Midbrain (tissue), 1 donor: ENCODE results near the gene CTDSP2.
"Not testable (repeated sequence)": the region's sequence is repeated elsewhere in the genome, so short reads cannot be mapped to it uniquely, and the experiment has no call there.

ENCODE experiments used
- DNase-seq: peaks from one replicate; lab custom pipeline; 2025; lab: John Stamatoyannopoulos, UW

Gene CTDSP2

DNA sequence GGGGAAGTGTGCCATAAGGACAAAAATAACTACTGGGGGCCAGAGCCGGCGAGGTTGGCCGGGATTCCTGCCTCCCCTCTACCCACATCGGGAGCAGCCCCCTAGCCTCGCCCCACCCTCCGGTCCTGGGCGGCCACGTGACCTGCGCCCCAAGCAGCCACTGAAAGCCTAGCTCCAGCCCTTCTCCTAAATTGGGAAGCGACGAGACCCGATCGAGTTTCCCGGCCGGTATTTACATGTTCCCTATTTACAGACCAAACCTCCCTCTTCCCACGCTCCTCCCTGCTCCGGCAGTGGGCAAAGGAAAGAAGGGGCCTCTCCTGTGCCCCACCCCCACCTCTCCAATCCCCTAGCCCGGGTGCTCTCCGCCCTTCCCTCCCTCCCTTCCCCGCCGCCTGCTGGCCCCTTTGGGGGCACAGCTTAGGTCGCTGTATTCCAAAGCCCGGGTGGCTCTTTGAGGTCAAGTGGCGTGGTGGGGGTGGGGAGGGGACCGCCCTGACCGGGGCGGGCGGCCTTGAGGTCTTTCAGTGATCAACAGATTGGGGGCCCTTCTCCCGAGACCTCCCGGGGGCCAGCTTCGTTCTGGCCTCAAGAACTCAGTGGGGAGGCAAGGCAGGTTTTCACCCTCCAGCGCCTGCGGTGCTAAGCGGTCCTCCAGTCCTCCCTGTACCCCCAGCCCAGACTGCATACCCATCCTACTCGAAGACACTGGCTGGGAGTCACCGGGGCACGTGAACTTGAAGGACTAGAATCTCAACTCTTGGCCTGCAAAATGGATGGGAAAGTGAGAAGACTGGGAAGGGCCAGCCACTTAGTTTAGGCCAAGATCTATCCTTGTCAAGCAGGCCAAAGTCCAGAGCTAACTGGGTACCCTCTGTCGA, 6.3 kb upstream of the CTDSP2 start:
- DNase-seq = peak; percentile 31

DNA sequence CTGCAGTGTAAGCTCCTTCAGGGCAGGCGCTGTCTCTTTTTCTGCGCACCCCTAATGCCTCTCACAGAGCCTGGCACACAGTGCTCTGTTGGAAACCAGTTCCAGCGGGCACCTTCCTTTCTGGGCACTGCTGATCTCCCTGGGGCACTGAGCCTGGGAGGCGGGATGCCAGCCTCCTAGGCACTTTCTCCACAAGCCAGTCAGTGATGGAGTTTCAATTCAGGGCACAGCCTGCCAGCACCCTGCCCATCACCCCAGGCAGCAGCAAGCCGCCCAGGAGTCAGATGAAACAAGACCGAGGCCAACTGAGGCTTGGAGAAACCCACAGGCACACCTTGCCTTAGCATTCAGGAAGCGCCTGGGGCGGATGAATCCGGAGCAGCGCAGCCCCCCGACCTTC, 5.7 kb upstream of the CTDSP2 start:
- peak; percentile 36 for DNase-seq

DNA sequence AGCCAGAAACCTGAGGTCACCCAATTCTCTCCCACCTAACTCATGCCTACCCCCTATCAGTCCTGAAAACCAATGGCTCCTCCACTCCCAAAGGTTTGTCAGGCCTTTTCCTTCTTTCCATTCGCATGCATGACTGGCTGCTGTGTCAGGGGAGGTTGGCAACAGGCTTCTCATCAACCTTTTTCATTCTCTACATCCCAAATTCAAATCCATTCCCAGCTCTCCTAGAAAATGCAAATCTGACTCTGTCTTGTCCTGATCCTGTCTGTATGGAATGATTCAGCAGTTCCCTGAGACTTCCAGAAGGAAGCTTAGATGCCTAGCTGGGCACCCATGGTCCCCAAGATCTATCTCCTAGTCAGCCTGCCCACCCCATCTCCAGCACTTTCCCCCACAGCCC, 5.0 kb upstream of the CTDSP2 start:
- no peak for DNase-seq

DNA sequence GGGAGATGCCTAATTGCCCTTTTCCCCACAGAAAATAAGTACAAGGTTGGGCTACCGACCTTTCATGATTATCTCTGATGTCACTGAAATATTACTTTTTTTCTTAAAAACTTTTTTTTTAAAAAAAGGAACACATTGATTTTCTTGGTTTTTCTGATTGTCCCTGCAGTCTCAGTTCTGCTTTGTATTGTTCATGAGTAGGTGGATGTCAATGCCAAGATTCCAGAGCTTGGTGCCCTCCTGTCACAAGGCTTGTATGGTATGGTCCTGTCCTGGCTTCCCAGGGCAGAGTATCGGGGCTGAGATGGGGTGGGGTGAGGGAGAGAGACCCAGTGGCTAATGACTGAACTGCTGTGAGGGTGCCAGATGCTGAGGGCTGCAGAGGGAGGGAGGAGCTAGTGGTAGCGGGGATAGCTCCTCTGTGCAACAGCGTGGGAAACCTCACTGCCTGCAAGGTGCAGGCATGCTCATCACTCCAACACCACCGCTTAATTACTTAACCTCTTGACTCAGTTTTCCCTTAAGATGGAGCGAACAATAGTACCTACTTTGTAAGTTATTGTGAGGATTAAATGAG, 4.4 kb upstream of the CTDSP2 start:
- DNase-seq = no peak

DNA sequence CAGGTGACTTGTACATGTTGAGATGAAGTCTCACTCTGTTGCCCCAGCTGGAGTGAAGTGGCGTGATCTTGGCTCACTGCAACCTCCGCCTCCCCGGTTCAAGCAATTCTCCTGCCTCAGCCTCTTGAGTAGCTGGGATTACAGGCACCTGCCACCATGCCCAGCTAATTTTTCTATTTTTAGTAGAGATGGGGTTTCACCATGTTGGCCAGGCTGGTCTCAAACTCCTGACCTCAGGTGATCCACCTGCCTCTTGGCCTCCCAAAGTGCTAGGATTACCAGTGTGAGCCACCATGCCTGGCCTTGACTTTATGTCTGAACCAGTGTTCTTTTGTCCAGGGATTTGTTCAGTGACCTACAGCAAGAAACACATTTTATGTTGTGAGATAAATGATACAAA, 2.9 kb upstream of the CTDSP2 start:
- not testable (repeated sequence) for DNase-seq

DNA sequence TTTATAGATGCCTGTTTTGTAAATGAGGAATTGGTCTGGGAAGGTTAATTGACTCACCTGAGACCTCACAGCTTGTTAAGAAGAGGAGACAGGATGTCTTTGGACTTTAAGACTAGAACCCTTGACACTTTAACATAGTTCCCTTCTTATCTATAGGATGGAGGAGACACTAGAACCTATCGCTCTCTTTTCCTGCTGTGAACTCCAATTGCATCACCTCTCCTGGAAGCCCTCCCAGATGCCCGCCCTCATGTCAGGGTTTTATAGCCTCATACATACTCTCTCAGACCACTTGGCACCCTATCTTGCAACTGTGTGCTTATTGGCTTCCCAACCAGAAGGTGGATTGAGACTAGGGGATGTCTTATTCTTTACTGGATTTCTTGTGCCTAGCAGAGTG, 2.5 kb upstream of the CTDSP2 start:
- DNase-seq = no peak

DNA sequence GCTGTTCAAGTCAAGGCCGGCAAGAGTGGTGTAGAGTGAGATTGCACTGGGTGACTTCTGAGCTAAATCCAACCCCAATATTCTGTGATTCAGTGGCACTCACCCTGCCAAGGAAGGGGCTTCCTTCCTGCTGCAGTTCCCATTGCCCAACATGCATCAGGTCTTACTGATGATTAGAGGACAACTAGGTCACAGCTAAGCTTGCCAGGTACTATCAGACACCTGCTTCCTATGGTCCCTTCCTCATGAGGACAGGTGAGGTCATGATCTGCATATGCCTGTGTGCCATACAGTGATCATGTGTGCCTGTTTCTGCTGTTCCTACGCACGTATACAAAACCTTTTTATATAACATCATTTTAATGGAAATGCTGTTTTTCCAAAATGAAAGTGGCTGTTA, 1.7 kb upstream of the CTDSP2 start:
- no peak for DNase-seq

DNA sequence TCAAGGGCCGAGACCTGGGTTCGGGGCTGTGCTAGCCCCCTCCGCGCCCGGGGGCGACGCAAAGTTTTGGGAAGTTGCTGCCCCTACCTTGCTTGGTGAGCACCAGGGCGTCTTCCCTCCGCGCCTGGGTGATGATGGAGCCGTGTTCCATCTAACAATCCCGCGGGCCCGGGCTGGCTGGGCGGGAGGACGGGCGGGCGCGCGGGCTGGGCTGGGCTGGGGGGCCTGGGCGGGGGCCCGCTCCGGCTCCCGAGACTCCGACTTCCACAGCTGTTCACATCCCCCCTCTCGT, 298 bp downstream of the CTDSP2 start:
- no peak for DNase-seq

DNA sequence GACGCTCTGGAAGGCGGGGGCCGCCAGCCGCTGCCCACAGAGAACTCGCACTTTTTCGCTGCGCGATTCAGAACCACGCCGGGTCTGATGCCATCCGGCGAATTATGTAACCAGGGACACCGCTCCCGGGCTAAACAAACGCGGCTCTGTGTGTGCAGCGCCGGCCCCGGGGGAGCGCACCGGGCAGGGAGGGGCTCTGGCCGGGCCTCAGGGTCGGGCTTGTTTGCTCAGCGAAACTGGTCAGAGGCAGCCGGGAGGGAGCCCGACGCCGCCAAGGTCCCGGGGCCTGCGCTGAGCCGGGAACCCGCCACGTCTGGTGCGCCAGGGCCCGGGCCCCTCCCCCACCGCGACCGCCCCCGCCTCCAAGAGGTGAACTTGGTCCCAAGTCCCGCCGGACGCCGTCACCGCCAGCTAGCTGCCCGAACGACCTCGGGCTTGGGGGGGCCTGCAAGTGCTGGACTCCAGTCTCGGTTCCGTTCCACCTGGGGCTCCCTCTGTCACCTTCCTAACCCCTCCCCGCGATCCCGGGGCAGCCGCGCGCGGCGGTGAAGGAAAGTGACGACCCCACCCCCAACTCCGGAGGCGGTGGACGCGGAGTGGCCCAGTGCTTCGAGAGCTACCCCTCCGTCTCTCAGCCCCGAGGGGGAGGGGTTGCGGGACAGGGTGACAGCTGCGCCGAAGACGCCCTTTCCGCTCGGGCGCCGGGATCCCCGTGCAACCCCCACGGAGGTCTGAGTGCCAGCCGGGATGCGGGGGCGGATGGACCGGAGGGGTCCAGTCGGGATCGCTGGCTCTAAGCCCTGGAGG, 848 bp downstream of the CTDSP2 start:
- DNase-seq = peak; percentile 91

DNA sequence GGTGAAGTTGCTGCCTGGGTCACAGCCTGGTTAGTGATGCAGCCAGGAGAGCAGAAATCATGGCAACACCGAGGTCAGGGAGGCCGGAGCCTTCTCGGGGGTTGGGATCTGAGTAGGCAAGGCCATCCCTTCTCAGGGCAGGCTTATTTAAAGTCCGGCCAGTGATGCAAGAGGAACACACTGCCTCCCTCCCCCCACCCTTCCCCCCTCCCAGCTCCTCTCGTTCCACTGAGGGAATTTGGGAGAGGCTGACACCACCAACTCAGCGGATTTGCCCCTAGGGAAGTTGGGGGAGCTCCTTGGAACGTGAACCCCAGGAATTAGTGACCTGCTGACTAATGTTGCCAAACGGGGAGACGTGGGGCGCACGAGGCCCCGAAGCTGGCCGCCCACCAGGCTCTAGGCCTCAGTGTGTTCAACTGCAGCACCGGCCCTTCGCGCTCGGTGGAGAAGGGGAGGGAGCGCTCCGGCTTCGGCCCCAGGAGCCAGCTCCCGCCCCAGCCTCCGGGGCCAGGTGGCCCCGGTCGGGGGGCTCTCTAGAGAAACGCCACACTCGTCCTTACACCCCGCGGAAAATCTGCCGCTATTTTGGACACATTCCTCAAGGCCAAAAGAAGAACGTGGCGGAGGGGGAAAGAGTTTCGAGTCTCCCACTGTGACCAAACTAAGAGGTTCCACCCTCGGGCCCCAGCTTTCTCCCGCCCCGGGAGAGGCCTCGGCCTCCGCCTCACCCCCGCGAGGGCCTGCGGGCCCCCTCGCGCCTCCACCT, 1.6 kb downstream of the CTDSP2 start:
- peak; percentile 48 for DNase-seq

DNA sequence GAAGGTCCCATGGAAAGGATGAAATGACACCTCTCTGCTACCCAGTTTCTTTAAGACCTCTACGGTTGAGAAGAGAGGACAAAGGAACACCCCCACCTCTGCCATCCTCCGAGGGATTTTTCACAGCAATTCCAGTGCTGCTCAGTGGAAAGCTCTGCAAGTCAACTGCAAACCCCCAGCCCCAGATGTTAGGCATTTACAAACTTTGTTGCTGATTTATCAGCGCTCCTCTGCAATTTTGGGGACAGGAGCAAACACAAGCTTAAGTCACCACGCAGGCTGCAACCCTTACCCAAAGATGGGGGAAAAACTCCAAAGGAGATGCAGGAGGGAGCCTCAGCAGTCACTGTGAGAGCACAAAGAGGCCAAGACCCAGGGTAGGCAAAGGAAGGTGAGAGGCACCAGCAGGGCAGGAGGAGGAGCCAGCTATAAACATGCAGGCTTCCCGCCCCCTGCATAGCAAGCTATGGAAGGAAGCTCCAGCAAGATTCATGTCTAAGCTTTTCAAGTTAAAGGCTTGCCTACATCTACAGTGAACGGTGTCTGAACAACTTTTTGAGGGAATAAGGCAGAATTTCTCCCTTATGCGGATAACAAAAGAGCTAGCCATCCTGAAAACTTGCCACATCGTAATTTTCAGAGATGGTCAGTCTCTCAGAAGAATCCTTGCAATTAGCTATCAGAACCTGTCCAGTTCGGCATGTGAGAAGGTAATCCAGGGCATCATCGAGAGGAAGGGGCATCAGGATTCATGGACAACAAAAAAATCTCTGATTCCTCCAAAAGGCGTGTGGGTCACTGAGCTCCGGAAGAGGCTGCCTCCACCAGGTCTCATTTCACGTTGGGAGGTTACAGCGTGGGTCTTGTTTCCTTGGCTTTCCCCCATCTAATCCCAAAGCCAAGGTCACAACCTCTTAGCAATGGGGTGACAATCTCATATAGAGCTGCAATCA, 3.9 kb downstream of the CTDSP2 start:
- no peak for DNase-seq

DNA sequence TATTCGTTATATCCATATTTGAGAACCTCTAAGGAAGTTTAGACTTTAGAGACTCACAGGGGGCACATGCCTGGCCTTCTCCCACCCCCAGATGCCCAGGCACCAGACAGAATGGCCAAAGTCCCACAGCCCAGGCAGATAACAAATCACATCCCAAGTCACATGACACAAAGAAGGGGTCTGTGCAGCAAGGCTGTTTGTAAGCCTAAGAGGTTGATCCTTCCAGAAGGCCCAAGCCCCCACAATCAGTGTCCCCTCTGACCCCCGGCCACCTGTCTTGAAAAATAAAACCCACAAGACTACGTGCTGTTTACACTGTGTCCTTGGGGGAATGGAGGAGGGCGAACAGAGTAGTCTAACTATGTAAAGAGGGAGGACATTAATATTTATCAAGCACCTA, 5.1 kb downstream of the CTDSP2 start:
- no peak for DNase-seq

DNA sequence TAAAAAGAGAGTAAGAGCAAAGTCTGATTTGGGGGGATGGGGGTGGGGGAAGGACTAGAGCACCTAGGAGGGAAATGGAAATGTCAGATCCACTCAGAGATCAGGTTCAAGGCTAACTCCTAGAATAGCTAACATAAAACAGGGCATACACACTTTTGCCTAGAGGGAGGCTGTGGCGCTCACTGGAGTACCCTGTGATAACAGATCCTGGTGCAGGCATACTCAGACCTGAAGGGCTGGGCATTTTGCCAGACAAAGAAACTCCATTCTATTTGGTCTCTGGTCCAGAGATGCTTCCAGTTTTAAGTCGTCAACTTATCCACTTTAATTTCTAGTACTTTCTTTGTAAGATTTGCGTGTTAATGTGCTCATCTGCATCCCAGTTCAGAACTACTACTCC, 5.8 kb downstream of the CTDSP2 start:
- no peak for DNase-seq

DNA sequence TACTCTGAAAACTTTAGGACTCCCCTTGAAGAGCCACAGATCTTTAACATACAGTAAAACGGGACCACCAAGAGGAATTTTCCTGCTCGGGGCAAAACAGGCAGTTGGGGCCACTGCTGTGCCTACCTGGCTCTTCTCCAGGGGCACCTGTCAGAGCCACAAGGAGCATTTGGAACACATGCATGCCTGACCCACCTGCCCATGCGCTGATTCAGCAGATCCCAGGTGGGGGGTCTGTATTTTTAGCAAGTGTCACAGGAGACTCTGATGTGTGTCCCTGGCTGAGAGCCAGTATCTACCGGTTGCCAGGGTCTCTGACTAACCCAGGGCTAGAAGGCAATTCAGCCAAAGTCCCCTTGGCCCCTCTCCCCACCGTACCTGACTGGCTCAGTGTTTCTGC, 6.5 kb downstream of the CTDSP2 start:
- DNase-seq = no peak

DNA sequence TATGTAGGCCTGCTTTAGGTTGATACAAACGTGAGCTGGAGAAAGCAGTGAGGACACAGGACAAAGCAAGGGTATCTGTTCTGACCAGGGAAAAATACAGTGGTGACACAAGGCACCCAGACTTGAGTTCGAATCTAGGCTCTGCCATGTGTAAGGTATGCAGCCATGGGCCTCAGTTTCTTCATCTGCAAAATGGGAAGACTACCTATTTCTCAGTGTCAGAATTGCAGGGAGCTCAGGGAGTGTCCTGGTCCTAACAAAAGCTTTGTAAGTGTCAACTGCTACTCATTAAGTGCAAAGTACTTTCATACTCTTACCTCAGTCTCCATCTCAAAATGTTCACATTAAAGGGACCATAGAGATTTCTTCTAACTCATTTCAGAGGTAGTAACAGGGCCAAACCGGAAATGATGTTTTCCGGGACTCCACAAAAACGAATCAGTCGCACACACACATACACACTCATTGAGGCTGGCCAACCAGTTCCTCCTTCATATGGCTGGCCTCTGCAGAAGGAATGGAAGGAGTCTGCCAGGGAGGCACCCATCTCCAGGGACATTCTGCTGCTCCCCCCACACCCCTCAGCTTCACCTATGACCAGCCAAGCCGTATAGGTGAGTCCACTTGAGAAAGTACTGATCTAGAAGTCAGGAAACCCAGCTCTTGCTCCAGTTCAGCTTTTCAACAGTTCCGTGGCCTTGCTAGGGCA, 7.8 kb downstream of the CTDSP2 start:
- no peak for DNase-seq

DNA sequence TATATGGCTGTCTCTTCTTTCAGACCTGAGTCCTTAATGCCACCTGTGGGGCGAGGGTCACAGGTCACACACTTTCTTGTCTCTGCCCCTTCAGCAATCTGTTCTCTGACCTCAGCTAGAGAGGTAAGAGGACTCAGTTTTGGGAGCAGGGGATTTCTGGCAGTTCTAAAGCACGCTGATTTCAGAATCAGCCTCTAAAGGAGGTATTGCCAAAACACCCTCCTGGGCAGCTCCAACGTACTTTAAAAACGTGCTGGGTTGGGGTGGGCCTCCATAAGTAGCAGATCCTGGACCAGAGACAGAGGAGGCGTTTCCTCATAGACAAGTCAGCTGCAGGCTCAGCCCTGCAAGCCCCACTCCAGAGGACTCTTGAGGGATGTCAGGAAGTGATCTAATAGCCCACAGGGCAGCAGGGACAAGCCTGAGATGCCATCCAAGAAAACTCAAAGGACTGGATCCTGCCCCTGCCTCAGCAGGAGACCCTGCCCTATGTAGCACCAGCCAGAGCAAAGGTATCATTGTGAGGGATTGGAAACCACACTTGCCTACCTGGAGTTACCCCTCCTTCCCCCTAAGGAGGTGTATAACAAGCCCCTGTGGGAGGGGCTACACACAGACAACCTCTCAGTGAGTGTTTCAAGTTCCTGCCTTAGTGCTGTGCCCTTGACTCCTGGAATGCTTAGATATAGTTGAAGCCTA, 8.5 kb downstream of the CTDSP2 start:
- no peak for DNase-seq

DNA sequence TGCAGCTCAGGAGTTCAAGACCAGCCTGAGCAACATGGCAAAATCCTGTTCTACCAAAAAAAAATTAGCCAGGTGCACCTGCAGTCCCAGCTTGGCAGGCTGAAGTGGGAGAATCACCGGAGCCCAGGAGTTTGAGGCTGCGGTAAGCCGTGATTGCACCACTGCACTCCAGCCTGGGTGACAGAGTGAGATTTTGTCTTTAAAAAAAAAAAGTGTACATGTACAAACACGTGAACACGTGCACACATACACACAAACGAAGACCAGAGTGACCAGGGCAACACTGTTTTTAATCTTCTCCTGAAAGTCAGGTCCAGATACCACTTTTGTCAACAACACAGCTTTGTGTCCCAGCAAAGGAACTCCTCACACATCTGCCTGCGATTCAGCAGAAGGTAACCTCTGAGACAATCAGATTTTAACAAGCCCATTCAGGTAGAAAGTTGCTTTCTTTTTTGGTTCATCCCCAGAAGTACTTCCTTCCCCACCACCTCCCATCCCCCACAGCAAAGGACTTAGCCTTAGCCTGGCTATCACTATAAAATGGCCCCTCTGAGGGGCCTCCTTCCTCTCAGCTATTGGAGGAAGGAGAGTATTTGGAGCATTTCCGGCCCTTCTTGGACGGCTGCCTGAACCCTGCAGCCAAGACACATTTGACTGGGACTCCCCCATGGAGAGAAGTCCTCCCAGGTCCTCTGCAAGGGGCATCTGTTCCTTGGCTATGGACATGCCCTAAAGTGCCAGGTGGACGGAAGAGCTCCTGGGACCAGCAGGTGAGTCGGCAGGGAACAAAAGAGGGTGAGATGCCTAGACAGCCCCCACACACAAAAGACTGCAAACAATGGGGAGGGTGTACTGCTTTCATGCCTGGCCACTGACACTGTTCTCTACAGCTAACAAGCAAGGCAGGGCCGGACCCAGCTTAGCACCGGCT, 9.8 kb downstream of the CTDSP2 start:
- peak; percentile 48 for DNase-seq

DNA sequence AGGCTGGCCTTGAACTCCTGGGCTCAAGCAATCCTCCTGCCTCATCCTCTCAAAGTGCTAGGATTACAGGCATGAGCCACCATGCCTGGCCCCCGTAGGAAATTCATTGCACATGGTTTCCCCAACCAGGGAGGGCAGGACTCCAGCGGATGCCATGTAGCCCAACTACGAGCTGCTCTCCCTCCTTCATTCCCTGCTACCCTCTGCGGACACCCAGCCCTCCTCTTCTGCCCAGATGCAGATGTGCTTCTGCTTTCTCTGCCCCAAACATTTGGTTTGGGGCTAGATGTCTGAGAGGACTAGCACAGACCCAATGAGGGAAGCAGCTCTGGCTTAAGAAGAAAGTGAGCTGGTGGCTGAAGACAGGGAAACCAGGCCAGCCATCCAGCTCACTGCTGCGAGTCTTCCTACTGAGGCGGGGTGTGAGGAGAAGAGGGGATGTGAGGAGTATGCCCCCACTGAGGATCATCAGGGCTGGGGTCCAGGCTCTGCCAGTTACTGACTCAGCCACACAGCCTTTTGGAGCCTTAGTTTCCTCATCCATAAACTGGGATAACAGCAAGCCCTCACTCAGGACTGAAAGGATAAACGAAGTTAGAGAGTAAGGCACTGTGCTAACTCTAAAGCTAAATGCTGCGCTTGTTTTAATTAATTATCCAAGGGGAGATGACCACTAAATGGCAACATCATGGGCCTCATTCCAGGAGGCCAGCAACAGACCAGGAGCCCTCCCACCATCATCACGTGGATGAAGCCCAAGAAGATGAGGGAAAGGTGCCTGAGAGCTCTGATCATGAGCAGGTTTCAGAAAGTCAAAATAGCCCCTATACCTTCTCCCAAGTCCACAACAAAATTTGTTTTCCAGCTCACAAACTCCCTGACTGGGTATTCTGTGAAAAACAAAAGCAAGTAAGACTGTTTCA, 10.9 kb downstream of the CTDSP2 start:
- DNase-seq = no peak
